Keratinocyte (primary cell): Measurements from ENCODE around the gene BMPR1B.

ENCODE experiments used
- CTCF ChIP-seq, 3 experiments: IDR thresholded peaks in 1 of 3; conservative IDR thresholded peaks in 1 of 3; optimal IDR thresholded peaks in 1 of 3; 2 replicates in 2 of 3; 3 replicates in 1 of 3; pipeline versions ENCODE3 to v1.5.1; 2011; ENCODE audit warnings: low read length in 3 of 3, mild to moderate bottlenecking in 3 of 3, moderate library complexity in 2 of 3, control low read depth in 1 of 3, inconsistent platforms in 1 of 3; ENCODE audit not compliant: insufficient read depth in 2 of 3; ENCODE audit errors: extremely low read depth in 1 of 3
- EZH2 ChIP-seq: IDR thresholded peaks from one replicate; pipeline ENCODE4 v1.6.1; 2012; ENCODE audit warnings: inconsistent platforms, mild to moderate bottlenecking, low read length, moderate library complexity

DNA sequence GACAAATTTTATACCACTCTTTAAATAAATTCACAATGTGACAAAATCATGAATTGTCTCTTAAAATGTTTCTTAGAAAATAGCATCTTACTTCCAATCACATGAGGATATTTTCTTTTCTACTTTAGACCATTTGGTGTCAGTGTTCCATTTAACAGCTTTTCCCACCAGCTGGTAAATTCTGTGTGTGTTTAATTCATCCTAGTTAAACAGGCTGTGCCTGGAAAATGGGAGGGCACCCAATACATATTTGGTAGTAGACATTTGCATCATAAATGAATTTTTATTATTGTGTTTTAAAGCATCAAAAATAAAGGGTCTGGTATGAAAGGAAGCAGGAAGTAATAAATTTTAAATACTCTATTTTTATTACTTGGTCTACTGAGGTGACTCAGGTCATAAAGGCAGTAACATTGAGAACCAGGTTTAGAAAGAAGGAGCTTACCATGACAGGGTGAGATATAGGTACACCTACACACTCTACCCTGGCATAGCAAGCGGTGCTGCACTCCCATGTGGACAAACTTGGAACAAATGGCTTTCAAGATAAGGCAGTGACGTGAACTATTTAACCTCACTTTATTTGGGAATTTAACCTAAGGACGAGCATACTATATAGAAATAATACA, 344.5 kb downstream of the BMPR1B start:
- TF ChIP-seq CTCF (optimal IDR thresholded peaks at IDR 0.05 in 1 of 3, IDR thresholded peaks at IDR 0.05 in 1 of 3, conservative IDR thresholded peaks at IDR 0.05 in 1 of 3; ENCODE audit: extremely low read depth in 1 of 3, insufficient read depth in 2 of 3, low read length in 3 of 3) (peak in 1 of 3 experiments; percentile 29), EZH2 (no peak)
